ENCODE results near the gene RGS16. TPM values are rescaled to one million over a fixed set of nuclear protein-coding genes. Genes with fewer than 3 reads are reported as not detected.

Gene RGS16
- total and polyA plus RNA-seq, 9 of the 15 experiments (the other 6 are each of a cell fraction or from before 2014, with no cell fraction given): 0.07 to 0.55 (median 0.36) TPM

- in situ Hi-C loops (cut with MboI): no loop called here
- H4K20me1 ChIP-seq (replicated peaks; ENCODE audit: control insufficient read depth, insufficient read depth, low read length): no peaks in the 10 kb centered on the region
- H3K79me2 ChIP-seq (ENCODE audit: control insufficient read depth, insufficient read depth, low read length): no peaks in the 10 kb centered on the region
- H3K9me1 ChIP-seq (ENCODE audit: control insufficient read depth, insufficient read depth, low read length): no peaks in the 10 kb centered on the region
- POLR2A ChIA-PET: interaction anchor here (1.0 kb wide), 1 partner anchor 120 kb away, joined by 4 read pairs; no protein-coding TSS in a partner anchor
- H3K27me3 ChIP-seq (ENCODE audit: control insufficient read depth in 2 of 2, insufficient read depth in 2 of 2, low read length in 2 of 2): peaks cover under 1 to 6% of the 10 kb centered on the region in 2 experiments; a peak in 2 of 5 replicates
- no peak overlapping the region for H3K9ac ChIP-seq (ENCODE audit: insufficient read depth in 1 of 2, low read depth in 2 of 2, low read length in 2 of 2)
- DNase-seq (ENCODE audit: extremely low read depth in 1 of 4, low spot score in 3 of 4) (no peak), ATAC-seq (no peak), FAIRE-seq (no peak)
- no peak overlapping the region for H3K27ac ChIP-seq (ENCODE audit: extremely low read depth, low read depth, low read length)
- no peaks in the 10 kb centered on the region for H3K9me3 ChIP-seq (replicated peaks; ENCODE audit: control insufficient read depth, insufficient read depth, low read depth, low read length)
- CTCF ChIA-PET (ENCODE audit: low intra/inter-chr PET ratio): no interaction called here
- no TSS peak for BruUV-seq (replicated peaks)
- H3K4me1 ChIP-seq (replicated peaks in 1 of 2; ENCODE audit: control insufficient read depth in 2 of 2, insufficient read depth in 2 of 2, low read length in 2 of 2): no peaks in the 10 kb centered on the region
- H2AFZ ChIP-seq (ENCODE audit: low read depth, low read length): no peak overlapping the region
- 12% methylated on average over 5 of the region's 5 CpGs for WGBS (ENCODE audit: insufficient coverage, low coverage, missing lambda C conversion rate)
- no peaks in the 10 kb centered on the region for H3K36me3 ChIP-seq (ENCODE audit: control insufficient read depth, insufficient read depth, low read length)
- TF ChIP-seq ARNT (IDR thresholded peaks at IDR 0.05) (no peak), DIDO1 (tag; IDR thresholded peaks at IDR 0.05; ENCODE audit: low read depth) (no peak), NR2C2 (CRISPR knock-in tag; IDR thresholded peaks at IDR 0.05) (no peak), NR2C2 (tag; IDR thresholded peaks at IDR 0.05) (no peak), RFX7 (CRISPR knock-in tag; IDR thresholded peaks at IDR 0.05) (no peak), MXI1 (IDR thresholded peaks at IDR 0.05; ENCODE audit: low read depth, low read length) (no peak), NFIC (IDR thresholded peaks at IDR 0.05) (no peak), MECOM (CRISPR knock-in tag; IDR thresholded peaks at IDR 0.05) (no peak), GABPB1 (CRISPR knock-in tag; IDR thresholded peaks at IDR 0.05) (no peak)
- TF ChIP-seq, protein P1, sequence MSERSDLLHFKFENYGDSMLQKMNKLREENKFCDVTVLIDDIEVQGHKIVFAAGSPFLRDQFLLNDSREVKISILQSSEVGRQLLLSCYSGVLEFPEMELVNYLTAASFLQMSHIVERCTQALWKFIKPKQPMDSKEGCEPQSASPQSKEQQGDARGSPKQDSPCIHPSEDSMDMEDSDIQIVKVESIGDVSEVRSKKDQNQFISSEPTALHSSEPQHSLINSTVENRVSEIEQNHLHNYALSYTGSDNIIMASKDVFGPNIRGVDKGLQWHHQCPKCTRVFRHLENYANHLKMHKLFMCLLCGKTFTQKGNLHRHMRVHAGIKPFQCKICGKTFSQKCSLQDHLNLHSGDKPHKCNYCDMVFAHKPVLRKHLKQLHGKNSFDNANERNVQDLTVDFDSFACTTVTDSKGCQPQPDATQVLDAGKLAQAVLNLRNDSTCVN (CRISPR knock-in tag; IDR thresholded peaks at IDR 0.05): no peak
- no peak overlapping the region for H3K4me2 ChIP-seq (ENCODE audit: insufficient read depth, low read length)
- intact Hi-C loops (cut with micrococcal nuclease): no loop called here
- H3K4me3 ChIP-seq: no peak overlapping the region
Measured at GRCh38 chr1:182567629-182568028, 36.6 kb downstream of the RGS16 start.

Measured in K562 (cell line).